B cell (primary cell): ENCODE results near the gene DDX59. TPM values are rescaled to one million over a fixed set of nuclear protein-coding genes. Genes with fewer than 3 reads are reported as not detected.

Source experiments
- ATAC-seq: fragments of 200-7000 bp; cut with Tn5 transposase; one replicate; pipeline ENCODE4 v1.10.0; 2021; ENCODE audit warnings: low read depth, mild to moderate bottlenecking, moderate number of reproducible peaks, moderate library complexity
- CTCF ChIA-PET: fragments of 350-600 bp; sonication (Branson Sonifier 250); formaldehyde crosslinking; loops from one replicate; lab custom pipeline; 2021; ENCODE audit warnings: antibody characterized with exemption, inconsistent platforms; lab: Charles Lee
- POLR2A ChIA-PET: fragments of 350-600 bp; sonication (Branson Sonifier 250); formaldehyde crosslinking; loops from one replicate; lab custom pipeline; 2021; ENCODE audit warnings: antibody characterized with exemption; lab: Charles Lee
- DNase-seq: peaks from one replicate; pipeline ENCODE4 v3.0.0; 2013
- H2AFZ ChIP-seq: 2 replicates; pipeline ENCODE4 v1.6.1; 2012; ENCODE audit warnings: mild to moderate bottlenecking, low read depth, low read length; ENCODE audit not compliant: insufficient read depth, poor library complexity, severe bottlenecking
- H3K27ac ChIP-seq, 2 donors: 1 replicate in 1 of 2; 2 replicates in 1 of 2; pipeline ENCODE4 v1.5.1; 2012 to 2013; ENCODE audit warnings: low read length in 2 of 2, mild to moderate bottlenecking in 2 of 2, moderate library complexity in 1 of 2
- H3K27me3 ChIP-seq, 4 experiments: fragments of 200-600 bp in 1 of 4; sonication (generic) in 1 of 4; replicated peaks in 1 of 4; 1 replicate in 2 of 4; 2 replicates in 2 of 4; pipeline versions ENCODE4 v1.6.1 to v1.7.0; 2013 to 2016; ENCODE audit warnings: low read length in 3 of 4, mild to moderate bottlenecking in 2 of 4, mixed read lengths in 1 of 4, moderate library complexity in 1 of 4; ENCODE audit not compliant: insufficient read depth in 4 of 4, control insufficient read depth in 3 of 4; ENCODE audit errors: control extremely low read depth in 1 of 4
- H3K36me3 ChIP-seq, 2 experiments: replicated peaks in 1 of 2; 1 replicate in 1 of 2; 2 replicates in 1 of 2; pipeline versions ENCODE4 v1.6.1 to v1.7.1; 2013; ENCODE audit warnings: low read length in 1 of 2; ENCODE audit not compliant: insufficient read depth in 2 of 2, control insufficient read depth in 1 of 2; ENCODE audit errors: control extremely low read depth in 1 of 2, extremely low read depth in 1 of 2
- H3K4me1 ChIP-seq, 2 donors: fragments of 200-600 bp in 1 of 2; sonication (generic) in 1 of 2; 1 replicate in 1 of 2; 2 replicates in 1 of 2; pipeline versions ENCODE4 v1.5.1 to v1.6.1; 2013 to 2017; ENCODE audit warnings: low read length in 2 of 2; ENCODE audit not compliant: control insufficient read depth in 2 of 2, insufficient read depth in 2 of 2
- H3K4me2 ChIP-seq: replicated peaks from 2 replicates; pipeline ENCODE3; 2012; ENCODE audit warnings: mild to moderate bottlenecking, low read depth, low read length; ENCODE audit not compliant: poor library complexity, severe bottlenecking
- H3K4me3 ChIP-seq, 5 experiments: fragments of 200-600 bp in 1 of 5; sonication (generic) in 1 of 5; 1 replicate in 3 of 5; 2 replicates in 2 of 5; pipeline versions ENCODE4 v1.5.1 to v1.7.0; 2011 to 2016; ENCODE audit warnings: low read length in 4 of 5, mild to moderate bottlenecking in 4 of 5, low read depth in 2 of 5, control low read depth in 1 of 5, moderate library complexity in 1 of 5; ENCODE audit not compliant: insufficient read depth in 1 of 5; ENCODE audit errors: control extremely low read depth in 1 of 5, extremely low read depth in 1 of 5
- H3K79me2 ChIP-seq: fragments of 200-600 bp; sonication (generic); one replicate; pipeline ENCODE4 v1.6.0; 2016; ENCODE audit warnings: low read length; ENCODE audit not compliant: control insufficient read depth, insufficient read depth
- H3K9ac ChIP-seq: fragments of 200-600 bp; sonication (generic); 2 replicates; pipeline ENCODE4 v1.6.1; 2017; ENCODE audit warnings: mild to moderate bottlenecking, low read length, moderate library complexity
- H3K9me3 ChIP-seq, 3 donors: one replicate each; pipeline versions ENCODE4 v1.6.1 to v1.7.1; 2013; ENCODE audit warnings: low read length in 2 of 3; ENCODE audit not compliant: control insufficient read depth in 2 of 3, insufficient read depth in 1 of 3; ENCODE audit errors: control extremely low read depth in 1 of 3
- H4K20me1 ChIP-seq: 2 replicates; pipeline ENCODE4 v1.6.0; 2012; ENCODE audit warnings: mild to moderate bottlenecking, low read length; ENCODE audit not compliant: insufficient read depth, control insufficient read depth, poor library complexity, severe bottlenecking
- H3K27ac Mint-ChIP-seq: one replicate; pipeline ENCODE4 v1.8.0; 2021; ENCODE audit warnings: mixed read lengths
- H3K27me3 Mint-ChIP-seq: one replicate; pipeline ENCODE4 v1.8.0; 2021; ENCODE audit warnings: mixed read lengths
- H3K4me1 Mint-ChIP-seq: one replicate; pipeline ENCODE4 v1.8.0; 2021; ENCODE audit warnings: mixed read lengths
- H3K4me3 Mint-ChIP-seq: one replicate; pipeline ENCODE4 v1.8.0; 2021; ENCODE audit warnings: mixed read lengths
- H3K9me3 Mint-ChIP-seq: one replicate; pipeline ENCODE4 v1.8.0; 2022; ENCODE audit warnings: mixed read lengths; ENCODE audit not compliant: insufficient read depth
- CTCF ChIP-seq: fragments of 200-600 bp; IDR thresholded peaks from one replicate; pipeline ENCODE4 v1.8.0; 2022; ENCODE audit warnings: antibody characterized with exemption, mild to moderate bottlenecking
- EZH2 ChIP-seq: IDR thresholded peaks from 2 replicates; pipeline ENCODE4 v1.6.1; 2012; ENCODE audit warnings: borderline replicate concordance, low read depth, mild to moderate bottlenecking, moderate library complexity, low read length; ENCODE audit not compliant: insufficient read depth, poor library complexity, severe bottlenecking
- WGBS: methylation state at CpG from one replicate; pipeline ENCODE4 v1.1.5; 2013; ENCODE audit warnings: missing lambda C conversion rate; ENCODE audit not compliant: insufficient coverage; 5-methylcytosine and 5-hydroxymethylcytosine counted together
- intact Hi-C: fragments of 100-400 bp; cut with micrococcal nuclease; formaldehyde crosslinking; loops from one replicate; pipeline ENCODE4 v1.10.0; 2022
- polyA plus RNA-seq: library from polyadenylated mRNA; depleted of rRNA; stranded (reverse); fragments of >200 nt; gene quantifications from 2 replicates; pipeline ENCODE4 v1.2.3, GENCODE V29; 2012
- total RNA-seq, 2 donors: library from RNA; stranded (reverse); fragments of 120-200 nt in 1 of 2; gene quantifications; 1 replicate in 1 of 2; 2 replicates in 1 of 2; pipeline versions ENCODE4 v1.2.3 to v1.2.4, GENCODE V29; 2013 to 2022

The DDX59 gene
- total and polyA plus RNA-seq, 2 donors (not counting 1 experiment from before 2014, with no cell fraction given), result 20.2 to 41.9 TPM

DNA sequence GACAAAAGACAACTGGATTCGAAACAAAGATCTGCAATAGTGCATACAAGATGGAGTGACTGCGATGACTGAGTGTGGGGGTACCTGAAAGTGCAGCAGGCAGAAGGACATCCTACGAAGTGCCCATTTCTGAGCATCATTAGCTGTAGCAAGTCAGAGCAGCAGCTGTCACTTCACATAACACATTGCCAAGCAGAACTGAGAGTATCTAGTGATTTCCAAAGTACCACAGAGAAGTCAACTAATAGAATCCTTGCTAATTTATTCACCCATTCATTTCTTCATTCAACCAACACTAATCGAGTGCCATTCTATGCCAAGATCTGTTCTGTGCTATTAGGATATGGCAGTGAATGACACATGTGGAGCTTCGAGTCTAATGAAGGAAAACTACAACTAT, 37.4 kb upstream of the DDX59 start:
- ATAC-seq, result no peak
- Histone ChIP-seq H3K79me2 (no peaks in the 10 kb centered on the region), H4K20me1 (no peaks in the 10 kb centered on the region), H3K4me1 (no peaks in the 10 kb centered on the region), H3K27me3 (no peaks in the 10 kb centered on the region), H3K9me3 (no peaks in the 10 kb centered on the region), H3K36me3 (no peaks in the 10 kb centered on the region), H3K4me2 (no peak overlapping the region), H3K9ac (no peak overlapping the region), H3K4me3 (no peak overlapping the region), H3K27ac (no peak overlapping the region), H2AFZ (no peak overlapping the region)
- ChIA-PET CTCF (no interaction called here), POLR2A (no interaction called here)
- Mint-ChIP-seq H3K4me3 (no peak overlapping the region), H3K27me3 (no peaks in the 10 kb centered on the region), H3K9me3 (no peaks in the 10 kb centered on the region), H3K27ac (no peak overlapping the region), H3K4me1 (no peaks in the 10 kb centered on the region)
- WGBS, result 93% methylated on average over 3 of the region's 5 CpGs
- no peak for TF ChIP-seq EZH2
- TF ChIP-seq CTCF, result no peak
- DNase-seq, result no peak
- intact Hi-C loops, result no loop called here

- Histone ChIP-seq H3K79me2 (no peaks in the 10 kb centered on the region), H3K4me3 (no peak overlapping the region), H3K27ac (no peak overlapping the region), H3K9ac (no peak overlapping the region), H2AFZ (no peak overlapping the region), H3K4me2 (no peak overlapping the region), H3K27me3 (no peaks in the 10 kb centered on the region), H4K20me1 (no peaks in the 10 kb centered on the region), H3K4me1 (no peaks in the 10 kb centered on the region), H3K9me3 (no peaks in the 10 kb centered on the region), H3K36me3 (no peaks in the 10 kb centered on the region)
- no peaks in the 10 kb centered on the region for H3K9me3 Mint-ChIP-seq
- ATAC-seq (no peak), DNase-seq (no peak)
- H3K4me3 Mint-ChIP-seq, result no peak overlapping the region
- no peak overlapping the region for H3K27ac Mint-ChIP-seq
- no peak for TF ChIP-seq CTCF
- no peaks in the 10 kb centered on the region for H3K27me3 Mint-ChIP-seq
- 100% methylated on average over 2 of the region's 4 CpGs for WGBS
- H3K4me1 Mint-ChIP-seq, result no peaks in the 10 kb centered on the region
- CTCF ChIA-PET, result interaction anchor here (0.6 kb wide), 1 partner anchor 48 kb away, joined by 3 read pairs; no protein-coding TSS in a partner anchor
- intact Hi-C loops, result no loop called here
- POLR2A ChIA-PET, result no interaction called here
These were observed 36.6 kb upstream of the DDX59 start for GRCh38 chr1:200706111-200706814.
